HG02840 (cell line): ENCODE measurements around the gene CEP164.
"Not testable (repeated sequence)": the region's sequence is repeated elsewhere in the genome, so short reads cannot be mapped to it uniquely, and the experiment has no call there.

Experiments
- ATAC-seq: cut with Tn5 transposase; IDR thresholded peaks from one replicate; pipeline ENCODE4 v1.9.1; 2021; ENCODE audit warnings: mild to moderate bottlenecking, moderate library complexity, moderate number of reproducible peaks; ENCODE audit not compliant: unreplicated experiment, low FRiP score

Gene CEP164

DNA sequence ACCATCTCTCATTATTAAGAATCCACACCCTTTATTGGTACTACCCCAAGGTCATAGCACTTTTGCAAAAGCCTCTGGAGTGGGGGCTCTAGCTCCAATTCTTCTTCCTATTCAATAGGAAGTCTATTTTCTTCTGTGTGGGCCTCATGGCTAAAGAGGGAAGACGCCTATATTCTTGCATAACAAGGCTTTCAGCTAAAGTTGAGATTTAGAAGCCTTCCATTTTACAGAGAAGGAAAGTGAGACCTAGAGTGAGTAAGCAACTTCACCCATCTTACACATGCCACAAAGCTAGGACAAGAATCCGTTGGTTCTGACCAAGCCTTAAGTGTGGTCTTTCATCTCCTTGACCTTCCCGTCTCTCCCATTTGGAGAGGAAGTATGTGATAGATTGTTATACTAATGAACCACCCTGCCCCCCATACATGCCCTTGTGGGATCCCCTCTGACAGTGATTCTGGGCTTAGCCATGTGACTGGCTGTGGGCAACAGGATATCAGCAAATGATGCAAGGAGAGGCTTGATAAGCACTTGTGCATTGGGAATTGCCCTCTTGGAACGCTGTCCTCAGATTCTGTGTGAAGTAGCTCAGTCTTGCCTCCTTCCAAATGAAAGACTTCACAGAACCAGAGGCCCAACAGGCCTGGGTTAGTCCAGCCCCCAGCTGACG lies 23.9 kb upstream of the CEP164 start:
- ATAC-seq = no peak

DNA sequence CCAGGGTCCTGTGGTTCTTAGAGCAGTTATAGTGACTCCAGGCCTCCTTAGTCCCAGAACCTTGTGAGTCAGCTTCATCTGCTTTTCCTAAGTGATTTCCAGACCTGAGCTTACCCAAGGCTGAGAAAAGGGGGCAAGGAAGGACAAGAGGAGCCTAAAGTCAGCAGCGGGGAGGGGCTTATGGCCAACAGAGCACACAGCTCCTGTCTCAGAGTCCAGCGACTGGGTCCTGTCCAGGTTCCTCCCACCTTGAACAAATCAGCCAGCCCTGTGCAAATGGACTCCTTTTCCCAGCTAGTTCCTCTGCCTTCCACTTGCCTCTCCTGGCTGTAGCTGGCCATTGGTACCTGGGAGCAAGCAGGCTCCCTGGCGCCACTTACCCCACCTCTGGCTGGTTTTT lies 22.5 kb upstream of the CEP164 start:
- ATAC-seq = no peak

GRCh38 chr11:117309310-117309709 lies 18.3 kb upstream of the CEP164 start:
- ATAC-seq = no peak

DNA sequence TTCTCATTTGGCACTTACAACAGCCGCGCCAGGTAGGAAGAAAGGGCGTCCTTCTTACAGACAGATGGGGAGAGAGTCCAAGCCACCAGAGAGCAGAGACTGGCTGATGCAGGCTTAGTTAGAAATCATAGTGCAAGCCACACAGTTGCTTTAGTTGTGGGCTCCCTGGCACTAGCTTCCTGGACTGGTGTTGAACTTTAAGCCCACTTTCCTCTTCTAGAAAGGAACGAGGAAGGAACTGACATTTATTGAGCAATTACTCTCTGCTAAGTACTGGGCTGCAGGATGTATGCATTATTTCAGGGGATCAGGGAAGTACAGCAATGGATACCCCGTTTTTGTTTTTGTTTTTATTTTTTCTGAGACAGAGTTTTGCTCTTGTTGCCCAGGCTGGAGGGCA lies 14.6 kb upstream of the CEP164 start:
- ATAC-seq = no peak

DNA sequence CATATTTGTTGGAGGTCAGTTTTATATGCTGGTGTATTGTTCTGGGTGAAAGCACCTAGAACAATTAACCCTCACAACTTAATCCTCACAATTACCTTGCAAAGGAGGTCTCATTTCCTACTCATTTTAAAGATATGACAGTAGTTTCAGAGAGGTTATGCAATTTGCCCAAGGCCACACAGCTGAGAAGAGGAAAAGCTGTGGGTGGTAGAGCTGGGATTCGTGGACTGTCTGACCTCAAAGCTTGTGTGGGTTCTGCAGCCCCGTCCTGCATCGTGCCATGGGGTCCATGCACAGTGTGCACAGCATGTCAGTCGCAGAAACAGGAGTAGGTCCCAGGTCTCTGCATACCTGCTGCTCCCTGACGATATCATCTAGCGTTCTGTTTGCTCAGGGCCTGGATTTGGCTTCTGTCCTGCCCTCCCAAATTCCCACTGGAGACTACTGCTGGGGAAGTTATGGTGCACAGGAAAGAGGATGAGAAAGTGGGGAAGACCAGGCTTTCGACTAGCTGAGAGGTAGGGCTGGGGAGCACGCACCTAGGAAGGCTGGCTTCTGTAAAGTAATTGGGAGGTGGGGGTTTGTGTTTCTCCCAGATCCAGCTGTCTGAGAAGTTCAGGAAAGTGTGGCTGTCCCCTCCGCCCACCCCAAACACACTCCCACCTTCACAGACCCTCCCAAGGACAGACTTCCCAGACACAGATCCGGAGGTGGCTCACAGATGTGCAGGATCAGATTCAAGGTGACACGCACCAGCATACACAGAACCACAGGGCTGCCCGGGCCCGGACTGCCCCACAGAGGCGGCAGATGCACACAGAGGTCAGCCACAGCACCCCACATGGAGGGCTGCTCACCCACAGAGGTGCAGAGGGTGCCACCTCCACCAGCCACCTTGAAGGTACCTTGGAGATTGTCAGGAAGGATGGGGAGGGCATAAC lies 13.6 kb upstream of the CEP164 start:
- ATAC-seq = no peak

GRCh38 chr11:117314840-117315239 lies 12.8 kb upstream of the CEP164 start:
- ATAC-seq = no peak

DNA sequence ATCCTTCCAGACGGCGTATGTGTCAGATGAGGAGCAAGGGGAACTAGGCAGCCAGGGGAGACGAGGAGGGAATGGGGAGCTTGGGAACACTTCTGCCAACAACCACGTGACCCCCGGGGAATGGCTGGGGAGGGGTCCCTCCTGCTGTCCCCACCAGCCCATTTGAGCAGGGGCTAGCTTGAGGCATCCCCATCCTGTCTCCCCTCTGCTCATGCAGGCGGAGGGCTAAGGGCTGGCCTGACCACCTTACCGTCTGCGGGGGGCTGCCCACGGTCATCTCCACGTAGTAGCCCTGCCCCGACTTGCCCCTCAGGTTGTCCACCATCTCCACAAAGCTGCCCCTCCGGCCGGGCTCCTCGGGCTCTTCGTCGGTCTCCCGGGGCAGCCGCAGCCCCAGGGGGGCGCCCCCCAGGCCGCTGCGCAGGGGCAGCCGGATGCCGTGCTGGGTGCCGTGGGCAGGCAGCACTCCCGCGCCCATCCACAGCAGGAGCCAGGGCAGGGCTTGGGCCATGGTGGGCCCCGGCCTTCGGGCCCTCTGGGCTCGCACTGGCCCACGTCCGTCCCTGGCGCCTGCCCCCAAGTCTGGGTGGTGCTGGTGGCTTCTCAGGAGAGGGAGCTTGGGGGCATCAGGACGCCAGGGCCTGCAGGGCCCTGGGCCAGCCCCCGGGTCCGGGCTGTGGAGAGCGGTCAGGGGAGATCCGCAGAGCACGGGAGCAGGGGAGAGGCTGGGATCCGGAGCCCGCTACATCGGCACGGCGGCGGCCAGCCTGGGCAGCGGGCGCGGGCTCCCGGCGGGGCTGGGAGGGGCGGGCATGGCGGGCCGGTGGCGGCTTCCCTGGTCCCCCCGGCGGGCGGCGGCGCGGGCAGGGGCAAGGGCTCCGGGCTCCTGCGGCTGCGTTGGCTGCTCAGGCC lies 12.1 kb upstream of the CEP164 start:
- no peak for ATAC-seq

GRCh38 chr11:117316197-117316961 lies 11.3 kb upstream of the CEP164 start, which contains the start of gene BACE1:
Gene BACE1, minus strand, starts transcription at chr11:117316256. Its CDS starts 461 bp downstream, at chr11:117315795.
- no peak for ATAC-seq

DNA sequence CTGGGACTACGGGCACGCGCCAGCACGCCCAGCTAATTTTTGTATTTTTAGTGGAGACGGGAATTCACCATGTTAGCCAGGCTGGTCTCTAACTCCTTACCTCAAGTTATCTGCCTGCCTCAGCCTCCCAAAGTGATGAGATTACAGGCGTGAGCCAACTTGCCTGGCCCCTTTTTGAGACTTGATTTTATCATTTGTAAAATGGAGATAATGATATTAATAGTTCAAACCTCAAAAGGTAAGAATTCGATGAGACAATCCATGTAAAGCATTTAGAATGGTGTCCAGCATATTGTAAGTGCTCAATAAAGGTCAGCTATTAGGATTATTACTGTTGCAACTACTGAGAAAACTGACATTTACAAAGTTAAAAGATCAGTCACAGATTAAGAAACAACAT lies 8.9 kb upstream of the CEP164 start:
- ATAC-seq = no peak

DNA sequence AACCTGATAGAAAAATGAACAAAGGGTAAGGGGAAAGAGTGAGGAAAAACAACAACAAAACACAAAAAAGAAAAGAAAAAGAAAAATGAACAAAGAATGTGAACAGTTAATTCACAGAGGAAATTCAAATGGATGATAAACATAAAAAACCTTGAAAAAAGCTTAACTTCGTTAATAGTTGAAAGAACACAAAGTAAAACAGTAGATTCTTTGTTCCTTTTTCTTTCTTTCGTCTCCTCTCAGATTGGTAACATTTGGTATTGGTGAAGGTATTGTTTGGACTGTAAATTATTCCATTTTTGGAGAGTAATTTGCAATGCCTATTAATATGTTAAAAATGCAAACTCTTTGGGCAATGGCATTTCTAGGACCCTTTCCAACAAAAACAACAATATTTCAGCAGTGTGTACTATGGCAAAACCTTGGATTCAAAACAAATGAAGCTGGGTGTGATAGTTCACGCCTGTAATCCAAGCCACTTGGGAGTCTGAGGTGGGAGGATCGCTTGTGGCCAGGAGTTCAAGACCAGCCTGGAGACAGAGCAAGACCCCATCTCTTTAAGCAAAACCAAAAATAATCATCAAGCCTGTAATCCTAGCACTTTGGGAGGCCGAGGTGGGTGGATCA lies 8.3 kb upstream of the CEP164 start:
- ATAC-seq = no peak

DNA sequence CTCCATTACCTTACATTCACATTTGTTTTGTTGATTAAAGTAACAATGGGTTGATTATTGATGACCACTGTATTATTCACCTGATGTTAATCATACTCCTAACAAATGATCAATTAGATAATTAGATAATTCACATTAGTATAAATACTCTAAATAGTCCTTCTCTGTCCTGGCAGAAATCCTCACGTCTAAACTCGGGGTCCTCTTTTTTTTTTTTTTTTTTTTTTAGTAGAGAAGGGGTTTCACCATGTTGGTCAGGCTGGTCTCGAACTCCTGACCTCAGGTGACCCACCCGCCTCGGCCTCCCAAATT lies 443 bp upstream of the CEP164 start:
- ATAC-seq = not testable (repeated sequence)

- ATAC-seq = no peak
Measured at GRCh38 chr11:117328375-117329010, 839 bp downstream of the CEP164 start.

- ATAC-seq = no peak
Measured at GRCh38 chr11:117332843-117333242, 5.2 kb downstream of the CEP164 start.

GRCh38 chr11:117333917-117334316 lies 6.3 kb downstream of the CEP164 start:
- no peak for ATAC-seq

DNA sequence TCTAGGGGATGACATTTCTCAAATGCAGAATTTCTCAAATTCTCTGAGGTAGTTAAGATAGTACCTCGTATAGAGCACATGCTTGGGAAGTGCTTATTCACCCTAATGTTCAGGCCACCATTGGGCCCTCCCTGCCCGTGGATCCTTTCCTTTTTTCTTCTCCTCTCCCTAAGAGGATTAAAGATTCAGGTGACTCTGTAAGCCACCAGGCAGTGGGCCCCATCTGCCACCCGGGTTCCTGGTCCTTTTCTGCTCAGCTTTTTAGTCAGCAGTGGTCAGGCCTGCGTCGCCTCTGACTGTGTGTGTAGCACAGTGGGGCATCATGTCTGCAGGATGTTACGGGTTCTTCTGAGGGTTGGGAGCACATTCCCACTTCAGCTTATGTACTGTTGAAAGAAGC lies 7.2 kb downstream of the CEP164 start:
- ATAC-seq = no peak

DNA sequence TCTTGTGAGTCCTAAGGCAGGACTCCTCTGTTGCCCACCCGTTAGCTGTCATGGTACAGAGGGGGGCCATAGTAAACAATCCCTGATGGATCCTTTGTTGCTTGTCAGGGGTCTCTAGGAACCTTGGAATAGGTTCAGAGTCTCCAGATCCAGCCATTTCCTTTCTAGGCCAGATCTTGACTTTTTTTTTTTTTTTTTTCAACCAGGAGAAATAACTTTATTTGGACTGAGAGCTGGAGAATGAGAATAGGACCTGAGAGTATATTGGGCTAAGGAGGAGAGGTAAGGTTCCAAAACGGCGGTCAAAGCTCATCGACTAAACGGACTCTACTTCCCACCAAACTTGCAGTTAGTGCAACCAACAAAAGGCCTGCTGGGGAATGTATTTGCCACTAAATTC lies 7.7 kb downstream of the CEP164 start:
- ATAC-seq = no peak

DNA sequence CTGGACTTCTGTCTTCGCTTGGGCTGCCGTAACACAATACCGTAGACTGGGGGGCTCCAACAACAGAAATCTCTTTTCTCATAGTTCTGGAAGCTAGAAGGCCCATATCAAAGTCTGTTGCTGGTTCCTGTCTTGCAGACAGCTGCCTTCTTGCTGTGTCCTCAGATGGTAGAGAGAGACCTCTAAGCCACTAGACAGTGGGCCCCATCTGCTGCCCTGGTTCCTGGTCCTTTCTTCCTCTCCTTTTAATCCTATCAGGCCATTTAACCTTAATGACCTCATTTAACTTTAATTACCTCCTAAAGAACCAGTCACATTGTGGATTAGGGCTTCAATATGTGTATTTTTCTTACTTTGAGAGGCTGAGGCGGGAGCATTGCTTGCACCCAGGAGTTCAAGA lies 9.4 kb downstream of the CEP164 start:
- ATAC-seq = no peak

DNA sequence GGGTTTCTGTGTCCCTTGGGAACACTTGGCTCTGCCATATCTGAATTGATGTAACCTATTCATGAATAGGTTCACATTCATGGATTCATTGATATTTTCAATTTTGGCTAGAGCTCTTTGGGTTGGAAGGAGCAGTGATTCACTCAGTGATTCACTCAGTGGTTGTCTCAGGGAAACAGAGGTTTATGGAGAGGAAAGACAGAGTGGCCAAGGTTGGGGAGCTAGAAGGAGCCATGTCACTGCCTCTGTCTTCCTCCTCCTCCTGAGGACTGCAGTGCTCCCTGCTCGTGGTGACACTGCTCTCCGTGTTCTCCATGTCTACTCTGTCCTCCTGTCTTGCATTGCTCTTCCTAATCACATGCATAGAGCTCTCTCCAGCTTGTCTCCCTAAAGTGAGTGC lies 17.4 kb downstream of the CEP164 start:
- ATAC-seq = no peak

DNA sequence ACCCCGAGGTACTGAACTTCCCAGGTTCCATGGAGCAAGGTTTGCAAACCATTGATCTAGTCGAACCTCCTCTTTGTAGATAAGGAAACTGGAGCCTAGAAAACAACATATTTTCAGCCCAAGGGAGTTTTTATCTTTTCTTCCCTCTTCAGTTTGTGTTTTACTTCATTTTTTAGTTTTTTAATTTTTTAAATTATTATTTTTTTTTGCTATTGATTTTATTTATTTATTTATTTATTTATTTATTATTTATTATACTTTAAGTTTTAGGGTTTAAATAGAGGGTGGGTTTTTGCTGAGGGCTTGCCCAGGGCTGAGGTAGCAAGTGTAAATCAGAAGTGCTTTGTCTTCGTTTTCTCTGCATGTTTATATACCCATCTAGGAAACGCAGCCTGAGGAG lies 26.9 kb downstream of the CEP164 start:
- no peak for ATAC-seq
